ENCODE measurements around the gene KCTD20. TPM values are rescaled to one million over a fixed set of nuclear protein-coding genes. Genes with fewer than 3 reads are reported as not detected.

The KCTD20 gene
- total RNA-seq, 1 donor from 2014 or later = 48.1 TPM

DNA sequence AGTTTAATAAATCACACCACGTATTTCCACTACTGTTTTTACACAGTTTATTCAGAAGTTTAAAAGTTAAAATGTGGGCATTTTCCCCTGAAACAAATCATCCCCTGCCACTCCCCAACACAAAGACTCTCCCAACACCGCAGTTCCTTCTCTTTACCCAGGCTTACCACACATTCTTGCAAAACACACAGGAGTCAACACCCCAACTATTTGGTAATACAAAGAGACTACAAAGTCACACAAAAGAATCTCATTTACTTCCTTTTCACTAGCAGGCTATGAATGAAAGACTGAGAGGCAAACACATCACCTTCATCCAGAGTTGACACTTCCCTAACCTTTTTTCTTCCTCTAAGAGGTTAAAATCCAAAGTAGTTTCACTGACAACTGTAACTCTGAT is 51.1 kb downstream of the KCTD20 start:
- TF ChIP-seq, protein P1, sequence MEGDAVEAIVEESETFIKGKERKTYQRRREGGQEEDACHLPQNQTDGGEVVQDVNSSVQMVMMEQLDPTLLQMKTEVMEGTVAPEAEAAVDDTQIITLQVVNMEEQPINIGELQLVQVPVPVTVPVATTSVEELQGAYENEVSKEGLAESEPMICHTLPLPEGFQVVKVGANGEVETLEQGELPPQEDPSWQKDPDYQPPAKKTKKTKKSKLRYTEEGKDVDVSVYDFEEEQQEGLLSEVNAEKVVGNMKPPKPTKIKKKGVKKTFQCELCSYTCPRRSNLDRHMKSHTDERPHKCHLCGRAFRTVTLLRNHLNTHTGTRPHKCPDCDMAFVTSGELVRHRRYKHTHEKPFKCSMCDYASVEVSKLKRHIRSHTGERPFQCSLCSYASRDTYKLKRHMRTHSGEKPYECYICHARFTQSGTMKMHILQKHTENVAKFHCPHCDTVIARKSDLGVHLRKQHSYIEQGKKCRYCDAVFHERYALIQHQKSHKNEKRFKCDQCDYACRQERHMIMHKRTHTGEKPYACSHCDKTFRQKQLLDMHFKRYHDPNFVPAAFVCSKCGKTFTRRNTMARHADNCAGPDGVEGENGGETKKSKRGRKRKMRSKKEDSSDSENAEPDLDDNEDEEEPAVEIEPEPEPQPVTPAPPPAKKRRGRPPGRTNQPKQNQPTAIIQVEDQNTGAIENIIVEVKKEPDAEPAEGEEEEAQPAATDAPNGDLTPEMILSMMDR (IDR thresholded peaks at IDR 0.05) = no peak
- peak overlapping the region; percentile 13 for H3K27ac Mint-ChIP-seq
- no peaks in the 10 kb centered on the region for H3K9me3 Mint-ChIP-seq
- ATAC-seq (ENCODE audit: low read depth) = no peak
- no peaks in the 10 kb centered on the region for H3K4me1 Mint-ChIP-seq
- no peak overlapping the region for H3K4me3 Mint-ChIP-seq
- no peaks in the 10 kb centered on the region for H3K27me3 Mint-ChIP-seq
- no peak for DNase-seq
- ChIA-PET POLR2A (no interaction called here), CTCF (no interaction called here)
- H3K36me3 Mint-ChIP-seq (ENCODE audit: low read depth) = peaks cover 76% of the 10 kb centered on the region
- intact Hi-C loops (cut with micrococcal nuclease) = no loop called here

DNA sequence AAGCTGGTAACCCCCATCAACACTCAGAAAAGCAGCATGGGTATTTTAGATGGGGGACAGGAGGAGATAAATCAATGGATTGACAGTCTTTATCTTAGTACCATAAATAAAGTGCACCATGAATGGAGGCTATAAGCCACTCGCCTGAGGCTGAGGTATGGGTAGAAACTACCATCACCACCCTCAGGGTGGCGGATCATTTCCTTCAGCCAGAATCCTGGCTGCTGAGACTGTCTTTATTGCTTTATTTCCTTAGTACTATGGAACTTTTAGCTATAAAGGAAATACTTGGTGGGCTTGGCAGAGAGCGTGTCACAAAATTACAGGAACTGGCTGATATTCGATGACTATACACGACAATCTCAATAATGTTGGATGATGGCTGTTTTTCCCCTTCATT is 52.3 kb downstream of the KCTD20 start:
- no peak overlapping the region for H3K4me3 Mint-ChIP-seq
- no peaks in the 10 kb centered on the region for H3K9me3 Mint-ChIP-seq
- H3K36me3 Mint-ChIP-seq (ENCODE audit: low read depth) = peaks cover 77% of the 10 kb centered on the region
- POLR2A ChIA-PET = no interaction called here
- intact Hi-C loops (cut with micrococcal nuclease) = no loop called here
- DNase-seq (no peak), ATAC-seq (ENCODE audit: low read depth) (no peak)
- H3K27me3 Mint-ChIP-seq = no peaks in the 10 kb centered on the region
- H3K4me1 Mint-ChIP-seq = no peaks in the 10 kb centered on the region
- TF ChIP-seq, protein P1 (IDR thresholded peaks at IDR 0.05) = no peak
- no peak overlapping the region for H3K27ac Mint-ChIP-seq
- CTCF ChIA-PET = no interaction called here

DNA sequence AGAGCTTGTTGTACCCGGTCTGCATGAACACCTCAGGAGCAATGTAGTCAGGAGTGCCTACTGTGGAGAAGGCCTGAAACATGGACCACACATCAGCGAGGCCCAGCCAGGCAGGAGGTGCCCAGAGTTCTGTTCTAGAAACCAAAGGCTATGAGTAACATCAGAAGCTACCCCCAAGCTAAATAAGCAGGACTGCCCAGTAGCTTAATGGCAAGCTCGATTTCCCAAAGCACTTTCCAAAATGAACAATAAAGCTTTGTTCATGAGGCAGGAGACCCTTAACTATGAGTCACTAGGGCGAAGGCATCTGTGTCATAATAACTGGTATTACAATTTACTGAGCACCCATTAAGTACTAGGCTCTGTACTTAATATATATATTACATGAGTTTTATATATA is 57.1 kb downstream of the KCTD20 start:
- DNase-seq (no peak), ATAC-seq (ENCODE audit: low read depth) (no peak)
- TF ChIP-seq, protein P1 (IDR thresholded peaks at IDR 0.05) = no peak
- H3K36me3 Mint-ChIP-seq (ENCODE audit: low read depth) = peaks cover 79% of the 10 kb centered on the region
- no peak overlapping the region for H3K27ac Mint-ChIP-seq
- no peaks in the 10 kb centered on the region for H3K4me1 Mint-ChIP-seq
- H3K27me3 Mint-ChIP-seq = no peaks in the 10 kb centered on the region
- H3K9me3 Mint-ChIP-seq = no peaks in the 10 kb centered on the region
- intact Hi-C loops (cut with micrococcal nuclease) = no loop called here
- no peak overlapping the region for H3K4me3 Mint-ChIP-seq
- CTCF ChIA-PET = no interaction called here
- POLR2A ChIA-PET = interaction anchor here (0.6 kb wide), 1 partner anchor 17 kb away, joined by 4 read pairs; no protein-coding TSS in a partner anchor

DNA sequence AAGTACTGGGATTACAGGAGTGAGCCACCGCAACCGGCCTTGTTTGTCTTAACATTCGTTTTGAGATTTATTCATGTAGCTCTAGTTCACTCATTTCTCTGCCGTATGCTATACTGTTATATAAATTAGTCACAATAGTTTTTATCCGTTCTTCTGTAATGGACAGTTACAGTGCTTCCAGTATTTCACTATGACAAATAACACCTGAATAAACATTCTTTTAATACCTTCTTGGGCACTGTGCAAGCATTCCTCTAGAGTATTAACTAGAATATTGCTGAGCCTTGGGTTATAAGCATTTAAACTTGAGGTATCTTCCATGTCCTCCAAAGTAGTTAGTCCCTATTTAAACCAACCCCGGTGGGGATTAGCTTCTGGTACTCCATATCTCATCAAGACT is 58.9 kb downstream of the KCTD20 start:
- TF ChIP-seq, protein P1 (IDR thresholded peaks at IDR 0.05) = no peak
- ChIA-PET CTCF (no interaction called here), POLR2A (no interaction called here)
- no peaks in the 10 kb centered on the region for H3K4me1 Mint-ChIP-seq
- H3K27me3 Mint-ChIP-seq = no peaks in the 10 kb centered on the region
- DNase-seq (no peak), ATAC-seq (ENCODE audit: low read depth) (no peak)
- H3K27ac Mint-ChIP-seq = no peak overlapping the region
- intact Hi-C loops (cut with micrococcal nuclease) = no loop called here
- no peaks in the 10 kb centered on the region for H3K9me3 Mint-ChIP-seq
- H3K4me3 Mint-ChIP-seq = no peak overlapping the region
- peaks cover 79% of the 10 kb centered on the region for H3K36me3 Mint-ChIP-seq (ENCODE audit: low read depth)

DNA sequence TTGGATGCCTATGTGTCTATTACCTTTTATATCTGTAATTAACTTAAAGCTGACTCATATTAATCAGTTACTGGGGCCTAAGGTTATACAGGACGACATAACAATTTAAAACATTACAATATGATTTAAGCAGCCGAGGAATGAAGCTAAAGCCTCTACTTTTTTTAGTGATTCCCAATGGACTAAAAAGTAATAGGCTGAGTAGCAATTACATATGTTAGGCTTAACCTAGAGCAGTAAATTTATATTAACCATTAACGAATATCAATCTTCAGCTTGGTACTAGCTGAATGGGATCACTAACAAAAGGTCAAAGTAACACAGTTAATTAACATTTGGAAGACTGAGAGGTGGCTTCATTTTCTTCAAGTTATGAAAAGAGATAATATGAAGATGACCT is 61.4 kb downstream of the KCTD20 start:
- H3K4me1 Mint-ChIP-seq = no peaks in the 10 kb centered on the region
- H3K4me3 Mint-ChIP-seq = no peak overlapping the region
- POLR2A ChIA-PET = no interaction called here
- CTCF ChIA-PET = no interaction called here
- ATAC-seq (ENCODE audit: low read depth) (no peak), DNase-seq (no peak)
- no peak overlapping the region for H3K27ac Mint-ChIP-seq
- no peaks in the 10 kb centered on the region for H3K27me3 Mint-ChIP-seq
- TF ChIP-seq, protein P1 (IDR thresholded peaks at IDR 0.05) = no peak
- intact Hi-C loops (cut with micrococcal nuclease) = no loop called here
- H3K36me3 Mint-ChIP-seq (ENCODE audit: low read depth) = peaks cover 73% of the 10 kb centered on the region
- no peaks in the 10 kb centered on the region for H3K9me3 Mint-ChIP-seq

Measured in activated B cell treated with CpG ODN at 0.5 μM for 24 hours (primary cell).